HepG2 (cell line): ENCODE measurements around the gene ZNF367. TPM values are rescaled to one million over a fixed set of nuclear protein-coding genes. Genes with fewer than 3 reads are reported as not detected.

Experiments
- ATF2 ChIP-seq: sonication (generic); formaldehyde crosslinking; IDR thresholded peaks from 2 replicates; pipeline ENCODE4 v1.4.0; 2020; ENCODE audit warnings: missing genetic modification reagents
- BATF2 ChIP-seq: sonication (generic); formaldehyde crosslinking; IDR thresholded peaks from 2 replicates; pipeline ENCODE4 v1.8.0; 2022; ENCODE audit warnings: mild to moderate bottlenecking, missing genetic modification reagents, moderate library complexity
- CEBPG ChIP-seq: IDR thresholded peaks from 2 replicates; pipeline ENCODE4 v1.6.1; 2016
- EEA1 ChIP-seq: sonication (generic); formaldehyde crosslinking; IDR thresholded peaks from 2 replicates; pipeline ENCODE4 v1.5.1; 2020; ENCODE audit warnings: mild to moderate bottlenecking, missing genetic modification reagents, borderline replicate concordance
- ELF4 ChIP-seq: sonication (generic); formaldehyde crosslinking; IDR thresholded peaks from 2 replicates; pipeline ENCODE4 v1.5.0; 2020; ENCODE audit warnings: missing genetic modification reagents, mild to moderate bottlenecking, moderate library complexity, borderline replicate concordance
- KLF13 ChIP-seq: sonication (generic); formaldehyde crosslinking; IDR thresholded peaks from 2 replicates; pipeline ENCODE4 v1.4.0; 2020; ENCODE audit warnings: mild to moderate bottlenecking, missing genetic modification reagents
- MTF1 ChIP-seq: sonication (generic); formaldehyde crosslinking; IDR thresholded peaks from 2 replicates; pipeline ENCODE4 v1.5.0; 2020; ENCODE audit warnings: missing genetic modification reagents
- MYNN ChIP-seq: sonication (generic); formaldehyde crosslinking; IDR thresholded peaks from 2 replicates; pipeline ENCODE4 v1.4.0; 2020; ENCODE audit warnings: mild to moderate bottlenecking, low read depth, missing genetic modification reagents
- PAWR ChIP-seq: sonication (generic); formaldehyde crosslinking; IDR thresholded peaks from 2 replicates; pipeline ENCODE4 v1.4.0; 2020; ENCODE audit warnings: missing genetic modification reagents, mild to moderate bottlenecking, borderline replicate concordance
- PRMT3 ChIP-seq: sonication (generic); formaldehyde crosslinking; IDR thresholded peaks from 2 replicates; pipeline ENCODE4 v1.8.1; 2022; ENCODE audit warnings: low read depth, mild to moderate bottlenecking, moderate library complexity, missing genetic modification reagents, borderline replicate concordance
- TCF12 ChIP-seq, 2 experiments: fragments of 450-650 bp in 1 of 2; sonication (generic) in 1 of 2; formaldehyde crosslinking in 1 of 2; IDR thresholded peaks; 2 replicates each; pipeline versions ENCODE4 v1.6.1 to v1.8.0; 2017 to 2022; ENCODE audit warnings: antibody characterized with exemption in 1 of 2, mild to moderate bottlenecking in 1 of 2, missing genetic modification reagents in 1 of 2, moderate library complexity in 1 of 2
- ZFP90 ChIP-seq: sonication (generic); formaldehyde crosslinking; IDR thresholded peaks from 2 replicates; pipeline ENCODE4 v1.8.0; 2022; ENCODE audit warnings: missing genetic modification reagents, mild to moderate bottlenecking, inconsistent platforms, borderline replicate concordance
- ZFP91 ChIP-seq: sonication (generic); formaldehyde crosslinking; IDR thresholded peaks from 2 replicates; pipeline ENCODE4 v1.9.0; 2022; ENCODE audit warnings: missing genetic modification reagents, mild to moderate bottlenecking, borderline replicate concordance
- ZHX2 ChIP-seq, 2 experiments: sonication (generic) in 1 of 2; formaldehyde crosslinking in 1 of 2; IDR thresholded peaks; 2 replicates each; pipeline versions ENCODE4 v1.6.1 to v1.9.0; 2014 to 2022; ENCODE audit warnings: antibody characterized with exemption in 1 of 2, borderline replicate concordance in 1 of 2, inconsistent platforms in 1 of 2, low read depth in 1 of 2, missing genetic modification reagents in 1 of 2
- ZKSCAN8 ChIP-seq: IDR thresholded peaks from 2 replicates; pipeline ENCODE4 v1.6.1; 2016; ENCODE audit warnings: borderline replicate concordance, missing genetic modification reagents, missing compliant biosample characterization
- ZNF577 ChIP-seq: sonication (generic); formaldehyde crosslinking; IDR thresholded peaks from 2 replicates; pipeline ENCODE4 v1.4.0; 2020; ENCODE audit warnings: mild to moderate bottlenecking, low read depth, missing genetic modification reagents, borderline replicate concordance
- ZNF850 ChIP-seq: sonication (generic); formaldehyde crosslinking; conservative IDR thresholded peaks from 2 replicates; pipeline ENCODE4 v1.9.0; 2021; ENCODE audit warnings: mild to moderate bottlenecking, missing genetic modification reagents
- polyA plus RNA-seq, 8 experiments: library from polyadenylated mRNA; depleted of rRNA in 3 of 8; stranded (reverse) in 7 of 8; unstranded in 1 of 8; fragments of >200 nt; fragmentation: Illumina TruSeq in 4 of 8; extraction: Trizol in 4 of 8; gene quantifications; 2 replicates each; pipeline versions ENCODE4 v1.2.1 to v1.2.3, GENCODE V29; 2011 to 2016; ENCODE audit warnings: low read depth in 4 of 8, missing spikeins in 1 of 8, mixed read lengths in 1 of 8; ENCODE audit not compliant: insufficient read depth in 1 of 8
- total RNA-seq, 5 experiments: library from RNA; depleted of rRNA; stranded (reverse); fragments of >200 nt; fragmentation: Illumina TruSeq; extraction: Trizol; gene quantifications; 2 replicates each; pipeline ENCODE4 v1.2.3, GENCODE V29; 2016; ENCODE audit warnings: low read depth in 1 of 5

The ZNF367 gene
- total and polyA plus RNA-seq, 2 of the 13 experiments (the other 11 are each of a cell fraction or from before 2014, with no cell fraction given), result 2.9 to 7.7 TPM

DNA sequence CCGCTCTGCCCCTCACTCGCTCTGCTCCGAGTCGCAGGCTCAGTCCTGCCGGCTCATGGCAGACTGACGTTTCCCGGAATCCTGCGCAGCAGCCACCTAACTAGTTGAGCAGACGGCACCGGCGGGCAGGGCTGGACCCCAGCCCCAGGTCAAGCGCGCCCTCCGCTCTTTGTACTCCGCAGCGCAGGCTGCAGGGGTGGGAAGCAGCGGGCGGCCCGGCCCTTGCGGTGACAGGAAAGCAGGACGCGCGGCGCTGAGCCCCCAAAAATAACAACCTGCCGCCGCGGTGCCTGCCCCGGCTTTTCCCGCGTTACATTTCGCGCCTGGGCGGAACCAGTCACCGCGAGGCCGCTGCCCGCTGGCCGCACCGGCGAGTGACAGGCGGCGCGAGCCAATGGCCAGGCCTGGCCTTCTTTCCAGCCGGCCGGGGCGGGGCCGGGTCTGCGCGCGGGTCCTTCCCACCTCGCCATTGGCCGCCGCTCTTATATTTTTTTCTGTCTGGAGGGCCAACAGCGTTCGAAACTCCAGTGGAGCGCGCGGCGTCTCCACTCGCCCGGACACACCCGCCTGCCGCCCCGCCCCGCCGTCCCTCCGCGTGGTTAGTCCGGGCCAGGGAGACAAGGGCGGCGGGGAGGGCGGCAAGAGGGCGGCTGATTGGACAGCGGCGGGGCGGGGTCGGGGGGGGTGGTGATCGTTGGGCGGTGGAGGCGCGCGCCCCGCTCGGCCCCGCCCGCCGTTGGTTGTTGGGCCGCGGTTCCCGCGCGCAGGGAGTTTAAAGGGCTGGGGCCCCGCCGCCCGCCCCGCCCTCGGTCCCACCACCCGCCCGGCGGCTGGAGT, at the start of gene ZNF367 (continued):
- TF ChIP-seq ZNF577 (CRISPR knock-in tag) (no peak), ZKSCAN8 (CRISPR knock-in tag) (no peak), PAWR (CRISPR knock-in tag) (no peak), KLF13 (no peak), ATF2 (CRISPR knock-in tag) (no peak; the same call in none of the 2 replicates), MTF1 (CRISPR knock-in tag) (0 out of 2 replicates have a peak, but pooled peaks have one; percentile 69), ZFP90 (CRISPR knock-in tag) (no peak), MYNN (CRISPR knock-in tag) (peak; percentile 75; the same call in 1 of the 2 replicates), ELF4 (peak; percentile 75; the same call in 1 of the 2 replicates), ZHX2 (IDR thresholded peaks at IDR 0.05; ENCODE audit: low read depth) (no peak), ZHX2 (CRISPR knock-in tag; IDR thresholded peaks at IDR 0.05; ENCODE audit: borderline replicate concordance) (0 out of 2 replicates have a peak, but pooled peaks have one; percentile 45), EEA1 (CRISPR knock-in tag) (peak; percentile 74; the same call in 1 of the 2 replicates), BATF2 (CRISPR knock-in tag) (peak; percentile 96), CEBPG (CRISPR knock-in tag) (no peak), ZFP91 (CRISPR knock-in tag) (no peak; the same call in 1 of the 2 replicates), PRMT3 (peak; percentile 93; the same call in 1 of the 2 replicates), TCF12 (IDR thresholded peaks at IDR 0.05) (no peak), TCF12 (CRISPR knock-in tag; IDR thresholded peaks at IDR 0.05) (no peak), ZNF850 (CRISPR knock-in tag) (no peak)
